ENCODE data around the gene WDR62.

GRCh38 chr19:36032251-36033104 lies 22.2 kb upstream of the WDR62 start, which contains the start of gene CLIP3:
- TF ChIP-seq CTCF (IDR thresholded peaks at IDR 0.05; ENCODE audit: insufficient read depth, low read length), result no peak
- TF ChIP-seq POLR2AphosphoS5 (IDR thresholded peaks at IDR 0.05; ENCODE audit: low read depth), result no peak
- TF ChIP-seq, protein P1, sequence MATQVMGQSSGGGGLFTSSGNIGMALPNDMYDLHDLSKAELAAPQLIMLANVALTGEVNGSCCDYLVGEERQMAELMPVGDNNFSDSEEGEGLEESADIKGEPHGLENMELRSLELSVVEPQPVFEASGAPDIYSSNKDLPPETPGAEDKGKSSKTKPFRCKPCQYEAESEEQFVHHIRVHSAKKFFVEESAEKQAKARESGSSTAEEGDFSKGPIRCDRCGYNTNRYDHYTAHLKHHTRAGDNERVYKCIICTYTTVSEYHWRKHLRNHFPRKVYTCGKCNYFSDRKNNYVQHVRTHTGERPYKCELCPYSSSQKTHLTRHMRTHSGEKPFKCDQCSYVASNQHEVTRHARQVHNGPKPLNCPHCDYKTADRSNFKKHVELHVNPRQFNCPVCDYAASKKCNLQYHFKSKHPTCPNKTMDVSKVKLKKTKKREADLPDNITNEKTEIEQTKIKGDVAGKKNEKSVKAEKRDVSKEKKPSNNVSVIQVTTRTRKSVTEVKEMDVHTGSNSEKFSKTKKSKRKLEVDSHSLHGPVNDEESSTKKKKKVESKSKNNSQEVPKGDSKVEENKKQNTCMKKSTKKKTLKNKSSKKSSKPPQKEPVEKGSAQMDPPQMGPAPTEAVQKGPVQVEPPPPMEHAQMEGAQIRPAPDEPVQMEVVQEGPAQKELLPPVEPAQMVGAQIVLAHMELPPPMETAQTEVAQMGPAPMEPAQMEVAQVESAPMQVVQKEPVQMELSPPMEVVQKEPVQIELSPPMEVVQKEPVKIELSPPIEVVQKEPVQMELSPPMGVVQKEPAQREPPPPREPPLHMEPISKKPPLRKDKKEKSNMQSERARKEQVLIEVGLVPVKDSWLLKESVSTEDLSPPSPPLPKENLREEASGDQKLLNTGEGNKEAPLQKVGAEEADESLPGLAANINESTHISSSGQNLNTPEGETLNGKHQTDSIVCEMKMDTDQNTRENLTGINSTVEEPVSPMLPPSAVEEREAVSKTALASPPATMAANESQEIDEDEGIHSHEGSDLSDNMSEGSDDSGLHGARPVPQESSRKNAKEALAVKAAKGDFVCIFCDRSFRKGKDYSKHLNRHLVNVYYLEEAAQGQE (IDR thresholded peaks at IDR 0.05; ENCODE audit: insufficient replicate concordance, low read depth), result no peak
